Endothelial cell of umbilical vein (primary cell): ENCODE measurements around the gene MBIP. TPM values are rescaled to one million over a fixed set of nuclear protein-coding genes. Genes with fewer than 3 reads are reported as not detected.

Experiments
- BruUV-seq: library from RNA; stranded (reverse); fragments of 400-500 nt; replicated peaks from 2 replicates; lab custom pipeline; 2021; lab: Mats Ljungman, UMichigan
- CTCF ChIA-PET: fragments of 300-600, 350-600 bp; sonication (Branson Sonifier 250); formaldehyde crosslinking; loops from one replicate; lab custom pipeline; 2021; ENCODE audit warnings: antibody characterized with exemption, inconsistent platforms; lab: Charles Lee
- POLR2A ChIA-PET: fragments of 300-600, 350-600 bp; sonication (Branson Sonifier 250); formaldehyde crosslinking; loops from one replicate; lab custom pipeline; 2021; ENCODE audit warnings: antibody characterized with exemption, inconsistent platforms; lab: Charles Lee
- DNase-seq: peaks from one replicate; pipeline ENCODE4 v3.0.0-alpha.2; 2011; ENCODE audit warnings: low read depth, low spot score
- FAIRE-seq: peaks from 2 replicates; lab custom pipeline; 2011; peaks lifted over from hg19 to GRCh38; lab: Jason Lieb, UNC
- H2AFZ ChIP-seq: 2 replicates; pipeline ENCODE4 v1.6.0; 2012; ENCODE audit warnings: low read depth, low read length, control low read depth, inconsistent platforms
- H3K27ac ChIP-seq: 2 replicates; pipeline ENCODE4 v1.5.1; 2011; ENCODE audit warnings: low read depth, mild to moderate bottlenecking, control low read depth, low read length, moderate library complexity; ENCODE audit not compliant: insufficient read depth
- H3K27me3 ChIP-seq, 2 experiments: 2 replicates each; pipeline versions ENCODE4 v1.6.0 to v1.6.1; 2011; ENCODE audit warnings: low read length in 2 of 2, mixed read lengths in 1 of 2; ENCODE audit not compliant: control insufficient read depth in 2 of 2, insufficient read depth in 2 of 2
- H3K36me3 ChIP-seq, 2 experiments: 2 replicates in 1 of 2; 3 replicates in 1 of 2; pipeline ENCODE4 v1.5.1; 2011; ENCODE audit warnings: low read length in 2 of 2, mild to moderate bottlenecking in 1 of 2, moderate library complexity in 1 of 2; ENCODE audit not compliant: control insufficient read depth in 2 of 2, insufficient read depth in 2 of 2; ENCODE audit errors: extremely low read depth in 1 of 2
- H3K4me1 ChIP-seq: 3 replicates; pipeline ENCODE4 v1.5.1; 2011; ENCODE audit warnings: mild to moderate bottlenecking, low read length; ENCODE audit not compliant: control insufficient read depth, insufficient read depth; ENCODE audit errors: extremely low read depth
- H3K4me2 ChIP-seq: 2 replicates; pipeline ENCODE4 v1.6.1; 2011; ENCODE audit warnings: low read length, control low read depth, mixed read lengths; ENCODE audit not compliant: insufficient read depth
- H3K4me3 ChIP-seq, 3 experiments: fragments of 200-600 bp in 1 of 3; sonication (generic), shearing (Covaris generic) in 1 of 3; replicated peaks in 1 of 3; 2 replicates each; pipeline ENCODE4 v1.5.1; 2011 to 2016; ENCODE audit warnings: control low read depth in 3 of 3, low read length in 3 of 3, mild to moderate bottlenecking in 2 of 3, inconsistent platforms in 1 of 3, low read depth in 1 of 3, moderate library complexity in 1 of 3; ENCODE audit not compliant: insufficient read depth in 1 of 3
- H3K79me2 ChIP-seq: 2 replicates; pipeline ENCODE4 v1.6.0; 2012; ENCODE audit warnings: low read length, inconsistent platforms; ENCODE audit not compliant: control insufficient read depth, insufficient read depth
- H3K9ac ChIP-seq: replicated peaks from 2 replicates; pipeline ENCODE3; 2011; ENCODE audit warnings: low read length, control low read depth; ENCODE audit not compliant: insufficient read depth; ENCODE audit errors: extremely low read depth
- H3K9me1 ChIP-seq: replicated peaks from 3 replicates; pipeline ENCODE4 v1.6.0; 2011; ENCODE audit warnings: mild to moderate bottlenecking, low read length; ENCODE audit not compliant: control insufficient read depth, insufficient read depth; ENCODE audit errors: extremely low read depth
- H3K9me3 ChIP-seq: replicated peaks from 2 replicates; pipeline ENCODE4 v1.5.1; 2012; ENCODE audit warnings: low read length, inconsistent platforms; ENCODE audit not compliant: control insufficient read depth, insufficient read depth
- H4K20me1 ChIP-seq: replicated peaks from 2 replicates; pipeline ENCODE3; 2011; ENCODE audit warnings: mild to moderate bottlenecking, low read length; ENCODE audit not compliant: control insufficient read depth, insufficient read depth; ENCODE audit errors: extremely low read depth
- EZH2 ChIP-seq: IDR thresholded peaks from 2 replicates; pipeline ENCODE4 v1.6.1; 2012; ENCODE audit warnings: borderline replicate concordance, low read depth, mild to moderate bottlenecking, moderate library complexity, low read length, inconsistent platforms; ENCODE audit not compliant: severe bottlenecking
- FOS ChIP-seq: IDR thresholded peaks from 2 replicates; pipeline ENCODE4 v1.6.1; 2011; ENCODE audit warnings: mild to moderate bottlenecking, low read length, moderate library complexity, borderline replicate concordance; ENCODE audit not compliant: insufficient read depth
- GATA2 ChIP-seq: IDR thresholded peaks from 2 replicates; pipeline ENCODE4 v1.7.0; 2011; ENCODE audit warnings: low read depth, mild to moderate bottlenecking, moderate library complexity, mixed read lengths, low read length; ENCODE audit not compliant: insufficient read length, insufficient read depth
- JUN ChIP-seq: IDR thresholded peaks from 2 replicates; pipeline ENCODE4 v1.6.1; 2011; ENCODE audit warnings: borderline replicate concordance, low read depth; ENCODE audit not compliant: insufficient read length, insufficient read depth
- MAX ChIP-seq: IDR thresholded peaks from 2 replicates; pipeline ENCODE4 v1.6.1; 2011; ENCODE audit not compliant: insufficient read depth, insufficient read length
- MYC ChIP-seq: IDR thresholded peaks from one replicate; pipeline ENCODE4 v1.6.1; 2011; ENCODE audit warnings: mild to moderate bottlenecking, low read depth, low read length
- POLR2A ChIP-seq: IDR thresholded peaks from 2 replicates; pipeline ENCODE4 v1.6.1; 2012; ENCODE audit warnings: low read depth, mild to moderate bottlenecking, control low read depth, low read length
- POLR2AphosphoS5 ChIP-seq: IDR thresholded peaks from 2 replicates; pipeline ENCODE4 v1.6.1; 2012; ENCODE audit warnings: low read depth, mild to moderate bottlenecking, control low read depth, low read length, moderate library complexity; ENCODE audit not compliant: insufficient read depth
- dilution Hi-C: fragments of 300-500 bp; cut with MboI; formaldehyde crosslinking; loops from one replicate; pipeline ENCODE4 v1.15.0; 2019; ENCODE audit warnings: low sequenced_read_pairs; ENCODE audit not compliant: extremely low pct_ligation_motif_present
- intact Hi-C: fragments of 100-400 bp; cut with micrococcal nuclease; formaldehyde crosslinking; loops from one replicate; pipeline ENCODE4 v1.10.0; 2022
- polyA plus RNA-seq, 4 experiments: library from polyadenylated mRNA; depleted of rRNA in 3 of 4; stranded (reverse) in 3 of 4; unstranded in 1 of 4; fragments of >200 nt; gene quantifications; 2 replicates each; pipeline versions ENCODE4 v1.2.1 to v1.2.3, GENCODE V29; 2011 to 2012; ENCODE audit warnings: missing spikeins in 1 of 4
- total RNA-seq: library from RNA; stranded (reverse); gene quantifications from 2 replicates; pipeline ENCODE4 v1.2.3, GENCODE V29; 2021
- TF ChIP-seq, protein P1 (sequence below), 2 donors: IDR thresholded peaks; 1 replicate in 1 of 2; 2 replicates in 1 of 2; pipeline ENCODE4 v1.5.1; 2011; ENCODE audit warnings: low read length in 2 of 2, mild to moderate bottlenecking in 2 of 2, moderate library complexity in 2 of 2, control low read depth in 1 of 2, inconsistent platforms in 1 of 2, low read depth in 1 of 2; ENCODE audit not compliant: insufficient read depth in 1 of 2; ENCODE audit errors: extremely low read depth in 1 of 2

Gene MBIP
- total and polyA plus RNA-seq, 2 donors (not counting 3 experiments of a cell fraction or from before 2014, with no cell fraction given) = 8.8 to 14.5 TPM

DNA sequence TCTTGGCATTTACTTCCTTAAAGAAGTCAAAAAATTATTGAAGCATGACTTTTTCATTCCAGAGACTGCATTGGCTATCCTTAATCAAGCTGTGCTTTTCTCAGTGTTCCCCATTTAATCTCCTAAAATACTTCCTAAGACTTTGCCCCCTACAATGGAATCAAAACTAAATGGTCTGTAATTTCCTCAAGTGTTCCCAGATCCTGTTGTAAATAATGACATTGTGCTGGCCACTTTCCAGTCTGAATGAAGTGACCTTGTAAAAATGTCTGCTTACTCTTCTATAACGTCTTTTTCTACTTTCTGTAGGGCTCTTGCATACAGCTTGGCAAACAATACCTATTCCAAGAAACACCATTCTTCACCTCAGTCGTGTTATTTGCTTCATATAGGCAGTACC, 45.3 kb upstream of the MBIP start:
- ChIA-PET POLR2A (no interaction called here), CTCF (interaction anchor here (1.2 to 1.8 kb wide), 3 partner anchors 9 to 296 kb away, joined by 3 to 10 read pairs (median 6); no protein-coding TSS in a partner anchor)
- peaks cover 3 to 4% of the 10 kb centered on the region in 2 experiments for H3K27me3 ChIP-seq
- intact Hi-C loops = loop anchor here (10.0 kb wide), 1 partner anchor 411 kb away; no protein-coding TSS in a partner anchor
- TF ChIP-seq JUN (no peak), MAX (no peak), MYC (no peak), POLR2AphosphoS5 (no peak), POLR2A (no peak), EZH2 (no peak), FOS (no peak), GATA2 (no peak)
- TF ChIP-seq, protein P1, sequence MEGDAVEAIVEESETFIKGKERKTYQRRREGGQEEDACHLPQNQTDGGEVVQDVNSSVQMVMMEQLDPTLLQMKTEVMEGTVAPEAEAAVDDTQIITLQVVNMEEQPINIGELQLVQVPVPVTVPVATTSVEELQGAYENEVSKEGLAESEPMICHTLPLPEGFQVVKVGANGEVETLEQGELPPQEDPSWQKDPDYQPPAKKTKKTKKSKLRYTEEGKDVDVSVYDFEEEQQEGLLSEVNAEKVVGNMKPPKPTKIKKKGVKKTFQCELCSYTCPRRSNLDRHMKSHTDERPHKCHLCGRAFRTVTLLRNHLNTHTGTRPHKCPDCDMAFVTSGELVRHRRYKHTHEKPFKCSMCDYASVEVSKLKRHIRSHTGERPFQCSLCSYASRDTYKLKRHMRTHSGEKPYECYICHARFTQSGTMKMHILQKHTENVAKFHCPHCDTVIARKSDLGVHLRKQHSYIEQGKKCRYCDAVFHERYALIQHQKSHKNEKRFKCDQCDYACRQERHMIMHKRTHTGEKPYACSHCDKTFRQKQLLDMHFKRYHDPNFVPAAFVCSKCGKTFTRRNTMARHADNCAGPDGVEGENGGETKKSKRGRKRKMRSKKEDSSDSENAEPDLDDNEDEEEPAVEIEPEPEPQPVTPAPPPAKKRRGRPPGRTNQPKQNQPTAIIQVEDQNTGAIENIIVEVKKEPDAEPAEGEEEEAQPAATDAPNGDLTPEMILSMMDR (IDR thresholded peaks at IDR 0.05; ENCODE audit: extremely low read depth in 1 of 2, insufficient read depth in 1 of 2, low read depth in 1 of 2, low read length in 2 of 2) = no peak
- dilution Hi-C loops = no loop called here
- FAIRE-seq (no peak), DNase-seq (no peak)
- H4K20me1 ChIP-seq = no peaks in the 10 kb centered on the region
- no TSS peak for BruUV-seq
- H3K4me1 ChIP-seq = no peaks in the 10 kb centered on the region
- H2AFZ ChIP-seq = no peak overlapping the region
- H3K27ac ChIP-seq = no peak overlapping the region
- no peaks in the 10 kb centered on the region for H3K9me3 ChIP-seq
- no peak overlapping the region for H3K4me3 ChIP-seq
- no peaks in the 10 kb centered on the region for H3K36me3 ChIP-seq
- H3K4me2 ChIP-seq = no peak overlapping the region
- H3K79me2 ChIP-seq = no peaks in the 10 kb centered on the region
- no peak overlapping the region for H3K9ac ChIP-seq
- H3K9me1 ChIP-seq = no peaks in the 10 kb centered on the region
